AG09309 (cell line): Measurements from ENCODE around the gene BCKDHA.

Experiments
- DNase-seq: peaks from one replicate; pipeline ENCODE4 v3.0.0-alpha.2; 2010; ENCODE audit warnings: low read depth
- H3K4me3 ChIP-seq: 2 replicates; pipeline ENCODE4 v1.5.1; 2011; ENCODE audit warnings: mild to moderate bottlenecking, low read depth, low read length, moderate library complexity; ENCODE audit not compliant: control insufficient read depth
- TF ChIP-seq, protein P1 (sequence below): IDR thresholded peaks from 2 replicates; pipeline ENCODE4 v1.5.1; 2011; ENCODE audit warnings: mild to moderate bottlenecking, low read depth, low read length, inconsistent platforms; ENCODE audit not compliant: insufficient read depth, control insufficient read depth; ENCODE audit errors: missing control alignments

The BCKDHA gene

DNA sequence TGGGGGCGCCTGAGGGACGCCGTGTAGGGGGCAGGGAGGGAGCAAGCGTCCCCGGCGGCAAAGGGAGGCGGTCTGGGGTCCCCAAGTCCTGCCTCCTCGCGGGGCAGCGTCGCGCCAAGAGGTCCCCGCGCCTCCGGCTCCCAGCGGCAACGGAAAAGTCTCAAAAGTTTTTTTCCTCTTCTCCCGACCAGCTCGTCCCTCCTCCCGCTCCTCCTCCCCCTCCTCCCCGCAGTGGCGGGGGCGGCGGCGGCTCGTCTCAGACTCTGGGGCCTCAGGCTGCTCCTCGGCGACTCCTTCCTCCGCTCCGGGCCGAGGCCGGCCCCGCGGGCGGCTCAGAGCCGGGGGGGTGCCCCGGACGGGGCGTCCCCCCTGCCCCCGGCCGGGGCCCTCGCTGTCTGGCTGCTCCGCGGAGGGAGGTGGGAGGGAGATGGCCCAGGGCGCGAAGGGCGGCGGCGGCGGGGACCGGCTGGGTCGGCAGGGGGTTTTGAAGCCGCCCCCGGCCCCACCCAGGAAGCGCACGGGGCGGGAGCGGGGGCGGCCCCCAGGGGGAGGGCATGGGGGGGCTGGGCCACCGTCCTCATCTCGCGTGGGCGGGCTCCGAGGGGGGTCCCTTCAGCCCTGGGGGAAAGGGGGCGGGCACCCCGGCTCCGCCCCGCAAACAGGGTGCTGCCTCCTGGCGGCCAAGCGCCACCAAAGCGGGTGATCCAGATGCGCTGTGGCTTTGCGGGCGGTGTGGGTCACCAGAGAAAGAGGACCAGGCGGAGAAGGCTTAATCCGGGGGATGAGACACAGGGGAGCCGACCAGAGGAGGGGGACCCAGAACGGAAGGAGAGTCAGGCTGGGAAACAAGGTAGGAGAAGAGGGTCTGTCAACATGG is 43.9 kb upstream of the BCKDHA start, which contains the start of gene TGFB1:
Gene TGFB1 (minus strand): TSS at position 457 of the 877 bp plus-strand sequence. CDS start 878 bp downstream, outside the sequence.
- H3K4me3 ChIP-seq: peak within 1 kb of the TSS; percentile 97
- TF ChIP-seq, protein P1, sequence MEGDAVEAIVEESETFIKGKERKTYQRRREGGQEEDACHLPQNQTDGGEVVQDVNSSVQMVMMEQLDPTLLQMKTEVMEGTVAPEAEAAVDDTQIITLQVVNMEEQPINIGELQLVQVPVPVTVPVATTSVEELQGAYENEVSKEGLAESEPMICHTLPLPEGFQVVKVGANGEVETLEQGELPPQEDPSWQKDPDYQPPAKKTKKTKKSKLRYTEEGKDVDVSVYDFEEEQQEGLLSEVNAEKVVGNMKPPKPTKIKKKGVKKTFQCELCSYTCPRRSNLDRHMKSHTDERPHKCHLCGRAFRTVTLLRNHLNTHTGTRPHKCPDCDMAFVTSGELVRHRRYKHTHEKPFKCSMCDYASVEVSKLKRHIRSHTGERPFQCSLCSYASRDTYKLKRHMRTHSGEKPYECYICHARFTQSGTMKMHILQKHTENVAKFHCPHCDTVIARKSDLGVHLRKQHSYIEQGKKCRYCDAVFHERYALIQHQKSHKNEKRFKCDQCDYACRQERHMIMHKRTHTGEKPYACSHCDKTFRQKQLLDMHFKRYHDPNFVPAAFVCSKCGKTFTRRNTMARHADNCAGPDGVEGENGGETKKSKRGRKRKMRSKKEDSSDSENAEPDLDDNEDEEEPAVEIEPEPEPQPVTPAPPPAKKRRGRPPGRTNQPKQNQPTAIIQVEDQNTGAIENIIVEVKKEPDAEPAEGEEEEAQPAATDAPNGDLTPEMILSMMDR: peak; percentile 93
- DNase-seq: peak; percentile 58

- TF ChIP-seq, protein P1: no peak
- DNase-seq: no peak
- H3K4me3 ChIP-seq: peak overlapping the region; percentile 97
Observed at GRCh38 chr19:41354343-41354953, 43.2 kb upstream of the BCKDHA start.

DNA sequence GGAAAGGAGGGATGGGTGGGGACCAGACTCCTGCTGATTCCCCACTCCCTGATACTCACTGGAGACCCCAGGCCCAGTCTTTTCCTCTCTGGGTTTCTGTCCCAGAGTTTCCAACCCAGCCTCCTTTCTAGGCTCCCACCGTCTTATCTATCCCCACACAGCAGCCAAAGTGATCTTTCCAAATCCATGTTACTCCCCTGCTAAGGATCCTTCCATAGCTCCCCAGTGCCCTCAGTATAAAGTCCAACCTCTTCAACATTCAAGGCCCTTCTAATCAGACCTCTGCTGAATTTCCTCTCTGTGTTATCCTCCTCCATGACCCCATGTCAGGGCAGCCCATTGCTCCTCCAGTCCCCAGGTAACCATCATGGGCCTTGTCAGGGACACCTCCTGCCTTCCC is 42.6 kb upstream of the BCKDHA start:
- TF ChIP-seq, protein P1: no peak
- no peak overlapping the region for H3K4me3 ChIP-seq
- DNase-seq: no peak

GRCh38 chr19:41355802-41356201 is 41.8 kb upstream of the BCKDHA start:
- no peak for DNase-seq
- TF ChIP-seq, protein P1: no peak
- H3K4me3 ChIP-seq: no peak overlapping the region

- H3K4me3 ChIP-seq: no peak overlapping the region
- DNase-seq: no peak
- TF ChIP-seq, protein P1: no peak
Observed at GRCh38 chr19:41356984-41357739, 40.5 kb upstream of the BCKDHA start.

DNA sequence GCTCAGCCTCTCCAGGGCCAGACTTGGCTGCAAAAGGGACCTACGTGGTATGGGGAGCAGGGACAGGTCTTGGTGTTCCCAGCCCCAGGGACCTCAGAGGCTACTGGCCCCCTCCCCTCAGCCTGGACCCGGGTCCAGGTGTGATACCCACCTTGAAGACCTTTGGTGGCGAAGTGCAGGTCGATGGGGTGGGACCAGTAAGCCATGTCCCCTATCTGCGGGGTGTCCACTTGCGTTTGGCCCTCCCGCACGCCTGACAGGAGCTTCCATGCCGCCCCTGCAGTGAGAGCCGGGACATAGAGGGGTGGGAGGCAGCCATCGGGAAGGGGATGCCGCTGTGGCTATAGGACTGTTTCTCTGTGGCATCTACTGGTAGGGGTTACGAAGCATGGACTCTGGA is 39.9 kb upstream of the BCKDHA start:
- H3K4me3 ChIP-seq: no peak overlapping the region
- DNase-seq: no peak
- TF ChIP-seq, protein P1: no peak
